Fibroblast of villous mesenchyme (primary cell): Measurements from ENCODE around the gene ATP8A2. TPM values are rescaled to one million over a fixed set of nuclear protein-coding genes. Genes with fewer than 3 reads are reported as not detected.
"Not testable (repeated sequence)": the region's sequence is repeated elsewhere in the genome, so short reads cannot be mapped to it uniquely, and the experiment has no call there.

Experiments used
- DNase-seq: peaks from one replicate; pipeline ENCODE4 v3.0.0-alpha.2; 2010; ENCODE audit warnings: low read depth
- H3K4me3 ChIP-seq: 2 replicates; pipeline ENCODE4 v1.5.1; 2011; ENCODE audit warnings: low read depth, mild to moderate bottlenecking, low read length
- total RNA-seq: library from RNA; depleted of rRNA; stranded (reverse); fragments of >200 nt; gene quantifications from 2 replicates; pipeline ENCODE4 v1.2.3, GENCODE V29; 2012
- TF ChIP-seq, protein P1 (sequence below): IDR thresholded peaks from 2 replicates; pipeline ENCODE4 v1.5.1; 2012; ENCODE audit warnings: low read depth, mild to moderate bottlenecking, low read length; ENCODE audit not compliant: insufficient read depth

Gene ATP8A2
- total RNA-seq, 1 donor: under 0.01 TPM

DNA sequence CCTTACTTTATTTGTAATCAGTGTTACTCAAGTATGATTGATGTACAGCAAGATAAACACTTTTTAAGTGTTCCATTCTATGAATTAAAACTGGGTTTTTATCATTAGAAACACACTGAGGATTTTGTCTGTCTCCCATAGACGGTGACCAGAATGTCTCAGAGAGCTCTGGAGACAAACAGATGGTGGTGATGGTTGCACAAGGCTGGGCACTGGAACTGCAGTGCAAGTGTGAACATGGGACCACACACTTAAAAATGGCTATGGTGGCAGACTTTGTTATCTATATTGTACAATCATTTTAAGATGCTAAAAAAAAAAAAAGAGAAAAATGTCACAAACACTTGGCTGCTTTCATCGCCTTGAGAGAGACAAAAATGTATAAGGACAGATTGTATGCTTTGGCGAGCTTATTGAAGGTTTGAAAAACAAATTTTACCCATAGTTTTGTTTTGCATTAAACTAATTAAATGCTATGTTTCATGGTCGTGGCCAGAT is 407.1 kb downstream of the ATP8A2 start:
- no peak for DNase-seq
- TF ChIP-seq, protein P1, sequence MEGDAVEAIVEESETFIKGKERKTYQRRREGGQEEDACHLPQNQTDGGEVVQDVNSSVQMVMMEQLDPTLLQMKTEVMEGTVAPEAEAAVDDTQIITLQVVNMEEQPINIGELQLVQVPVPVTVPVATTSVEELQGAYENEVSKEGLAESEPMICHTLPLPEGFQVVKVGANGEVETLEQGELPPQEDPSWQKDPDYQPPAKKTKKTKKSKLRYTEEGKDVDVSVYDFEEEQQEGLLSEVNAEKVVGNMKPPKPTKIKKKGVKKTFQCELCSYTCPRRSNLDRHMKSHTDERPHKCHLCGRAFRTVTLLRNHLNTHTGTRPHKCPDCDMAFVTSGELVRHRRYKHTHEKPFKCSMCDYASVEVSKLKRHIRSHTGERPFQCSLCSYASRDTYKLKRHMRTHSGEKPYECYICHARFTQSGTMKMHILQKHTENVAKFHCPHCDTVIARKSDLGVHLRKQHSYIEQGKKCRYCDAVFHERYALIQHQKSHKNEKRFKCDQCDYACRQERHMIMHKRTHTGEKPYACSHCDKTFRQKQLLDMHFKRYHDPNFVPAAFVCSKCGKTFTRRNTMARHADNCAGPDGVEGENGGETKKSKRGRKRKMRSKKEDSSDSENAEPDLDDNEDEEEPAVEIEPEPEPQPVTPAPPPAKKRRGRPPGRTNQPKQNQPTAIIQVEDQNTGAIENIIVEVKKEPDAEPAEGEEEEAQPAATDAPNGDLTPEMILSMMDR: no peak
- H3K4me3 ChIP-seq: no peak overlapping the region

DNA sequence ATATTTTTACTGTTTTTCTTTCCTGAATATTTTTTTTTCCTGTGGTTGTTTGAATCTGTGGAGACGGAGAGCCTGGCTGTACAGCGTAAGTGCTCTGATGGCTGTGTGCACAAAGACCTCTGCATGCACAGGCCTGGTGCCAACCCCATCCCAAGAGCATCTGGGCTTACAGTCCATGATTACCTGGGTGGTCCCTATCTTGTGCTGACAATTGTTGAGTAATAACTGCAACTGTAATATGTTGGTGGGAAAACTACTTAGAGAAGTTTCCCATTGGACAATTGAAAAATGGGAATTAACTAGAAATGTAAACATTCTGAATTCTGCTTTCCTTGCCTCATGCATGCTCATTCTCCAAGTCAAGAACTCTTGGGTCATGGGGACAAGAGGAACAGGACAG is 411.3 kb downstream of the ATP8A2 start:
- TF ChIP-seq, protein P1: no peak
- DNase-seq: no peak
- H3K4me3 ChIP-seq: no peak overlapping the region

DNA sequence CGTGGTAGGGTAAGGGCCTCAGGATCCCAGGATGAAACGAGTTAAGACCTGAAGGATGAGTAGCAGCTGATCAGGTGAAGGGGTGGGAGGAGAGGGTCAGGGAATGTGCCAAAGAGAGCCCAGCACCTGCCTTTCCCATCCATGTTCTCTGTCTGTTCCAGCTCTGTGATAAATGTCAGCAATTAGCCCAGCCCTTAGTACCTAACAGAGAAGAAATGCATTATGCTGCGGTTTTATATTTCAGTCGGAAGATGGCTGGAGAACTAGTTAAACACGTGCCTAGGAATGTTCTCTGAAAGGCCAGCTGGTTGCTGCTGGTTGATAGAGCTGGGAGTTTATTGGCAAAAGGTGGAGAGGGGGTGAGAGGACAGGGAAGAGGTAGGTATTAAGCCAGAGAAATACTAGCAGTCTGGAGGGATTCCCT is 411.8 kb downstream of the ATP8A2 start:
- DNase-seq: no peak
- H3K4me3 ChIP-seq: no peak overlapping the region
- TF ChIP-seq, protein P1: no peak

DNA sequence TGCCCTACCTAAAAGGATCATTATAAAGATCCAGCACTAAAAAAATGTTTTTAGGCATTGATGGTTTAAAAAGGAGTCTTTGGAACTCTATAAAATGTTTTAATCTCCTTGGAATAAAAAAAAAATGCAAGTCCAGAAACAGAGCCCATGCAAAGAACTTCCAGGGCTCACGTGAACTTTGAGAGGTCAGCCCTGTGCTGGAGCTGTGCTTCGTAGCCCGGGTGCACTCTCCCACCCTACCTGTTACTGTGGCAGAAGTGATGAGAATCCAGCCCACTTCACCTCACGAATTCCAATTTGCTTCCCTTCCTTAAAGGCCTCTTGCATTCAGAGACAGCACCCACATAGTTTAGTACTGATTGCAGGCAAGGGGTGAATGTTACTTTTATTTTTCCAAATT is 412.3 kb downstream of the ATP8A2 start:
- DNase-seq: no peak
- TF ChIP-seq, protein P1: no peak
- H3K4me3 ChIP-seq: no peak overlapping the region

DNA sequence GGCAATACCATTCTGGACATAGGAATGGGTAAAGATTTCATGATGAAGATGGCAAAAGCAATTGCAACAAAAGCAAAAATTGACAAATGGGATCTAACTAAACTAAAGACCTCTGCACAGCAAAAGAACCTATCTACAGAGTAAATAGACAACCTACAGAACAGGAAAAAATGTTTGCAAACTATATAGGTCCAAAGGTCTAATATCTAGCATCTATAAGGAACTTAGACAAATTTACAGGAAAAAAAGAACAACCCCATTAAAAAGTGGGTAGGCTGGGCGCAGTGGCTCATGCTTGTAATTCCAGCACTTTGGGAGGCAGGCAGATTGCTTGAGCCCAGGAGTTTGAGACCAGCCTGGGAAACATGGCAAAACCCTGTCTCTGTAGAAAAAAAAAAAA is 418.4 kb downstream of the ATP8A2 start:
- not testable (repeated sequence) for DNase-seq, H3K4me3 ChIP-seq

DNA sequence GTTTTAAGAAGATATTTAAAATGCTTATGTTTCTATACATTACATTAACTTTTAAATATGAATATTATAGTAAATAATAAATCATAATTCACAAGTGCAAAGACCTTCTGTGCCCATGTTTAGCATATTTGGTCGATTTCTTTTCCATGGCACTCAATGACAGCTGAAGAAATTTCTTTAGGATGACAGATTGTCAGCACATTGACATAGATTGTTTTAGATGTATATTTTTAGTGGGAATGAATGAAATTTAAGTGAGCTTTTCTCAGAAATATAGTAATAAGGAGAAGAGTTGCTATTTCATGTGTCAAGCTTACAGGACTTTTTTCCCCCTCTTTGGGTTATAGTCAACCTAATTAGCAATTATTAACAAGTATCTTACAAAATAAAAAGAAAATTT is 423.5 kb downstream of the ATP8A2 start:
- no peak overlapping the region for H3K4me3 ChIP-seq
- TF ChIP-seq, protein P1: no peak
- no peak for DNase-seq

DNA sequence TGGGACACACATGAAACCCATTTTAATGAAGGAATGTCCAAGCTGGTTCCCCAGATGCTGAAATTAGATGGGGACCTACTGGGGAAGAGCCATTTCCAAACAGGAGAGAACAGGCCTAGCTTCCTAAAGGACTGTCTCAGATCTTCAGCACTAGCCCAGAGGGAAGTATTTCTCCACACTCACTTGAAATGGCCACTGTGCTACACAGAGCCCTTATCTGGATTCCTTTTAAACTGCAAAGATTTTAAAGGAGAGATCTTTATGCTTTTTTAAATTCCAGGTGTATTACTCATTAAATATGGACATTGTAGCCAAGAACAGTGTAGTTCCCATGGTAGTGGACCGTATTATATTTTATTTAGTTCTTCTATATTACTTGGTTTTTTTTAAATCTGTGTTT is 424.7 kb downstream of the ATP8A2 start:
- no peak for DNase-seq
- TF ChIP-seq, protein P1: no peak

More for the DNA sequence above, 424.7 kb downstream of the ATP8A2 start:
- no peak overlapping the region for H3K4me3 ChIP-seq
